Osteoblast (primary cell): ENCODE data around the gene S100A8. TPM values are rescaled to one million over a fixed set of nuclear protein-coding genes. Genes with fewer than 3 reads are reported as not detected.

Experiments
- DNase-seq: peaks from one replicate; pipeline ENCODE4 v3.0.0; 2011; ENCODE audit warnings: low spot score, mixed read lengths; ENCODE audit not compliant: insufficient read length; ENCODE audit errors: missing footprints
- H2AFZ ChIP-seq: 2 replicates; pipeline ENCODE4 v1.6.0; 2011; ENCODE audit warnings: mild to moderate bottlenecking, low read length
- H3K27ac ChIP-seq: 2 replicates; pipeline ENCODE4 v1.5.1; 2011; ENCODE audit warnings: mild to moderate bottlenecking, low read depth, low read length, moderate library complexity
- H3K27me3 ChIP-seq: 2 replicates; pipeline ENCODE4 v1.6.0; 2012; ENCODE audit warnings: mild to moderate bottlenecking, control low read depth, inconsistent platforms, low read length, moderate library complexity; ENCODE audit not compliant: insufficient read depth
- H3K36me3 ChIP-seq: 2 replicates; pipeline ENCODE4 v1.5.1; 2011; ENCODE audit warnings: mild to moderate bottlenecking, low read length, control low read depth, moderate library complexity; ENCODE audit not compliant: insufficient read depth
- H3K4me1 ChIP-seq: 2 replicates; pipeline ENCODE4 v1.5.1; 2011; ENCODE audit warnings: mild to moderate bottlenecking, low read length, control low read depth, moderate library complexity; ENCODE audit not compliant: insufficient read depth
- H3K4me2 ChIP-seq: 2 replicates; pipeline ENCODE4 v1.6.0; 2011; ENCODE audit warnings: mild to moderate bottlenecking, low read length; ENCODE audit not compliant: insufficient read depth
- H3K4me3 ChIP-seq: fragments of 200-600 bp; sonication (generic); 3 replicates; pipeline ENCODE4 v1.5.1; 2012; ENCODE audit warnings: mild to moderate bottlenecking, low read length, inconsistent platforms; ENCODE audit not compliant: insufficient read depth
- H3K79me2 ChIP-seq: 2 replicates; pipeline ENCODE4 v1.6.0; 2012; ENCODE audit warnings: mild to moderate bottlenecking, low read length, control low read depth, inconsistent platforms; ENCODE audit not compliant: insufficient read depth
- H3K9me3 ChIP-seq: 2 replicates; pipeline ENCODE4 v1.5.1; 2011; ENCODE audit warnings: low read depth, low read length, control low read depth
- H4K20me1 ChIP-seq: 2 replicates; pipeline ENCODE4 v1.6.0; 2012; ENCODE audit warnings: mild to moderate bottlenecking, low read length, control low read depth; ENCODE audit not compliant: insufficient read depth
- total RNA-seq: library from RNA; depleted of rRNA; stranded (reverse); fragments of >200 nt; gene quantifications from 2 replicates; pipeline ENCODE4 v1.2.3, GENCODE V29; 2012
- TF ChIP-seq, protein P1 (sequence below): IDR thresholded peaks from 2 replicates; pipeline ENCODE4 v1.5.1; 2011; ENCODE audit warnings: mild to moderate bottlenecking, low read depth, low read length, moderate library complexity; ENCODE audit errors: extremely low read depth

S100A8 gene
- total RNA-seq, 1 donor = not detected

DNA sequence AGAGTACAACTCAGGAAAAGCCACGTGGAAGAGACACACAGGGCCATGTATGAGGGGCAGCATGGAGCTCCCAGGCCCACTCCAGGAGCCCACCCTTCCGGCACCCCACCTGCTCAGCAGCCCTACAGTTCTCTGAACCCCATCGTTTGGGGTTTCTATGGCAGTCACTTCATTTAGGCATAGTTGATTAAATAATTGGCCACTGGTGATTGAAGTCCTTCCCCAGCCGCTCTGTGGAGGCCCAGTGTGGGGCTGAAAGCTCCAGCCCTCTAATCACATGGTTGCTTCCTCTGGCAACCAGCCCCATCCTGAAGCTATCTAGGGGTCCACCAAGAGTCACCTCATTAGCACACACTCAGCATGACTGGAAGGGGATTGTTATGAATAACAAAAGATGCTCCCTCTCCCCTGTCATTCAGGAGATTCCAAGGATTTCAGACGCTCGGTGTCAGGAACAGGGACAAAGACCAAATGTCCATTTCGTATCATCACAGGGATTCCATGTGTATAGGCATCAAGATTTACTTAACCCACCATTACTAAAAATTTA is 13.3 kb upstream of the S100A8 start:
- Histone ChIP-seq H4K20me1 (no peaks in the 10 kb centered on the region), H3K4me3 (no peak overlapping the region), H3K36me3 (no peaks in the 10 kb centered on the region), H2AFZ (no peak overlapping the region), H3K9me3 (no peaks in the 10 kb centered on the region), H3K4me2 (no peak overlapping the region), H3K27me3 (no peaks in the 10 kb centered on the region), H3K27ac (no peak overlapping the region), H3K4me1 (no peaks in the 10 kb centered on the region), H3K79me2 (no peaks in the 10 kb centered on the region)
- DNase-seq = no peak
- TF ChIP-seq, protein P1, sequence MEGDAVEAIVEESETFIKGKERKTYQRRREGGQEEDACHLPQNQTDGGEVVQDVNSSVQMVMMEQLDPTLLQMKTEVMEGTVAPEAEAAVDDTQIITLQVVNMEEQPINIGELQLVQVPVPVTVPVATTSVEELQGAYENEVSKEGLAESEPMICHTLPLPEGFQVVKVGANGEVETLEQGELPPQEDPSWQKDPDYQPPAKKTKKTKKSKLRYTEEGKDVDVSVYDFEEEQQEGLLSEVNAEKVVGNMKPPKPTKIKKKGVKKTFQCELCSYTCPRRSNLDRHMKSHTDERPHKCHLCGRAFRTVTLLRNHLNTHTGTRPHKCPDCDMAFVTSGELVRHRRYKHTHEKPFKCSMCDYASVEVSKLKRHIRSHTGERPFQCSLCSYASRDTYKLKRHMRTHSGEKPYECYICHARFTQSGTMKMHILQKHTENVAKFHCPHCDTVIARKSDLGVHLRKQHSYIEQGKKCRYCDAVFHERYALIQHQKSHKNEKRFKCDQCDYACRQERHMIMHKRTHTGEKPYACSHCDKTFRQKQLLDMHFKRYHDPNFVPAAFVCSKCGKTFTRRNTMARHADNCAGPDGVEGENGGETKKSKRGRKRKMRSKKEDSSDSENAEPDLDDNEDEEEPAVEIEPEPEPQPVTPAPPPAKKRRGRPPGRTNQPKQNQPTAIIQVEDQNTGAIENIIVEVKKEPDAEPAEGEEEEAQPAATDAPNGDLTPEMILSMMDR = no peak

DNA sequence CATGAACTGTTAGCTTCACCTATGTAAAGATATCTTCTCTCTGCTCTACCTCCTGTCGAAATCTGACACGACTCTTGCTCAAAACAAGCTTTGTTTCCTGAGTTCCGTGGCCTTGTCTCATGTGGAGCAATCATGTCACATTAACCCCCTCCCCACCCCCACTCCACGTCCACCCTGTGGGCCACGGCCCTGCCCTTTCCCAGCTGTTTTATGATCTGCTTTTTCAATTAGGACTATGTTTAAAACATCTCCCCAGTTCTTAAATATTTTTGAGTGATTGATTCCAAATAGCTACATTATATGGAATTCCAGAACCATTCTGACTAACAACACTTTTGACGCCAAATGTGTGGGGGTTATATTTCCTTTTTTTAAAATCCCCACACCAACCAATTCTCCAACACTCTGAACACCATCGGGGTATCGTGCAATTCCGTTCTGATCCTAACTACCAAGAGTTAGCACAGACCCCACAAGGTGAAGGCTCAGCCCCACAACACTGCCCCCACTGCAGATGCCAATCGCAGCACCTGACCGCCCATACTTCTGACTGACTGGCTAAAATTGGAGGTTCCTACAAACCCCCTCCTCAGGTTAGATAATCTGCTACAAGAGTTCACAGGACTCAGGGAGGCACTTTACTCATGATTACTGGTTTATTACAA is 12.7 kb upstream of the S100A8 start:
- Histone ChIP-seq H3K79me2 (no peaks in the 10 kb centered on the region), H3K27ac (no peak overlapping the region), H4K20me1 (no peaks in the 10 kb centered on the region), H3K9me3 (no peaks in the 10 kb centered on the region), H3K27me3 (no peaks in the 10 kb centered on the region), H3K4me3 (no peak overlapping the region), H3K4me2 (no peak overlapping the region), H3K4me1 (no peaks in the 10 kb centered on the region), H3K36me3 (no peaks in the 10 kb centered on the region), H2AFZ (no peak overlapping the region)
- no peak for DNase-seq
- TF ChIP-seq, protein P1 = no peak

DNA sequence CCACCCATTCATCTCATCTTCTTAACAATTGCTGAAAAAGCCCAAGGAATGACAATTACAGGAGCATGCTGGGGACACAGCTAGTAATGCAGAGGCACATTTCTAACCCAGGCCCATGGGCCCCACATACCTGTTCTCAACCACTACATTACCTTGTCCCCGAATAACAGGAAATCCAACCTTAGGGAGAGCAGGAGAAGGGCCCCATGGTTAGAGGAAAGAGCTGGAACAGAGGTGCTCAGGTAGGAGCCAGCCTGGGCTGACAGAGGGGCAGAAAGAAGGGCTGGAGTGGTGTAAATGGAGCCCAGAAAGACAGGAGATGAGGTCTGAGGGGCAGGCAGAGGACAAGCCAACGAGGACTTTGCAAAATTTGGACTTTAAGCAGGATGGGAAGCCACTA is 11.4 kb upstream of the S100A8 start:
- Histone ChIP-seq H3K4me3 (no peak overlapping the region), H3K27me3 (no peaks in the 10 kb centered on the region), H3K4me2 (no peak overlapping the region), H3K36me3 (no peaks in the 10 kb centered on the region), H2AFZ (no peak overlapping the region), H3K4me1 (no peaks in the 10 kb centered on the region), H4K20me1 (no peaks in the 10 kb centered on the region), H3K79me2 (no peaks in the 10 kb centered on the region), H3K27ac (no peak overlapping the region), H3K9me3 (no peaks in the 10 kb centered on the region)
- TF ChIP-seq, protein P1 = no peak
- no peak for DNase-seq

DNA sequence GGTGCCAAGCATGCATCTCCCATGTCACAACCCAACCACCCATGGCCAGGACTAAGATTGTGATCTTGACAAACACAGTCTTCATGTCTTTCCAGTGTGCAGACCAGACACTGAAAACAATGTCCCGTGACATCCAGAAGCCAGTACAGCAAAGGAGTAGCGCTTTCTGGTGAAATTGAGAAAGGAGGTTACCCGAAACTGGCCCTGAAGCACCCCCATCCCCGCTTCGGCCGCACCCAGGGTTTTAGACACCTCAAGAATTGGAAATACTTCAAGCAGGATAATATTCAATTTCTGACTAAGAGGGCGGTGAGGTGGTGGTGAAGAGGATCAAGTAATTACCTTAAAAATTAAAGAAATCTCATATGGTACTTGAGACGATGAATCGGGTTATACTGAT is 10.6 kb upstream of the S100A8 start:
- Histone ChIP-seq H3K79me2 (no peaks in the 10 kb centered on the region), H3K27me3 (no peaks in the 10 kb centered on the region), H3K36me3 (no peaks in the 10 kb centered on the region), H3K4me2 (no peak overlapping the region), H2AFZ (no peak overlapping the region), H3K4me1 (no peaks in the 10 kb centered on the region), H4K20me1 (no peaks in the 10 kb centered on the region), H3K4me3 (no peak overlapping the region), H3K9me3 (no peaks in the 10 kb centered on the region), H3K27ac (no peak overlapping the region)
- no peak for DNase-seq
- TF ChIP-seq, protein P1 = no peak
